ENCODE measurements around the gene NIPBL. TPM values are rescaled to one million over a fixed set of nuclear protein-coding genes. Genes with fewer than 3 reads are reported as not detected.
"Not testable (repeated sequence)": the region's sequence is repeated elsewhere in the genome, so short reads cannot be mapped to it uniquely, and the experiment has no call there.

Gene NIPBL
- total RNA-seq, 1 donor from 2014 or later = 67.9 TPM

- no peak overlapping the region for H3K4me3 Mint-ChIP-seq
- no peak for DNase-seq (ENCODE audit: low spot score)
- peaks cover 59% of the 10 kb centered on the region for H3K9me3 Mint-ChIP-seq
- H3K4me1 ChIP-seq = no peaks in the 10 kb centered on the region
- H3K27me3 ChIP-seq = no peaks in the 10 kb centered on the region
- no peak overlapping the region for H3K4me3 ChIP-seq
- H3K9ac ChIP-seq = no peak overlapping the region
- H3K9me3 ChIP-seq (ENCODE audit: low read depth) = peaks cover 10% of the 10 kb centered on the region
- peaks cover 9% of the 10 kb centered on the region for H3K36me3 ChIP-seq
- no peak overlapping the region for H3K27ac ChIP-seq
- no peaks in the 10 kb centered on the region for H3K4me1 Mint-ChIP-seq
- TF ChIP-seq CTCF (IDR thresholded peaks at IDR 0.05) (no peak), EZH2 (IDR thresholded peaks at IDR 0.05) (no peak), EZH2phosphoT487 (IDR thresholded peaks at IDR 0.05) (no peak)
- peaks cover 42% of the 10 kb centered on the region for H4K20me1 ChIP-seq (ENCODE audit: low read depth)
- no peaks in the 10 kb centered on the region for H3K27me3 Mint-ChIP-seq (ENCODE audit: insufficient read depth, low read depth)
- no peak overlapping the region for H3K27ac Mint-ChIP-seq
- H3K36me3 Mint-ChIP-seq = peaks cover 46% of the 10 kb centered on the region
- H3K4me2 ChIP-seq = no peak overlapping the region
- H2AFZ ChIP-seq (replicated peaks) = no peak overlapping the region
- H3K79me2 ChIP-seq (ENCODE audit: low read depth) = peaks cover 100% of the 10 kb centered on the region
- H3F3A ChIP-seq (ENCODE audit: low read depth) = no peaks in the 10 kb centered on the region
Observed at GRCh38 chr5:36899860-36900259, 23.3 kb downstream of the NIPBL start.

DNA sequence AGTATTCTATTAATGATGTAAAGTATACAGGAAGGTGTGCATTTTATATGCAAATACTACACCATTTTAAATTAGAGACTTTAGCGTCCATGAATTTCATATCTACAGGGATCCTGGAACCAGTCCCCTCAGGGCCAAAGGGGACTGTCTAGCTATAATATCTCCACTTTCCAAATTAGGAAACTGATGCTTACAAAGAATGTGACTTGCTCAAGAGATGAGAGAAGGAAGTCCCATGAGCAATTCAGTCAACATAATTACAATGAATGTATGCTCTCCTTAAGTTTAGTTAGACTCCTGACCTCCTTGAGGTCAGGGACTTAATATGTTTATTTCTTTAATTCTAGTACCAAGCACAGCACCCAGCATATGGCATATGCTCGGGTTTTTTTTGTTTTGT lies 23.7 kb downstream of the NIPBL start:
- peaks cover 45% of the 10 kb centered on the region for H3K36me3 Mint-ChIP-seq
- H4K20me1 ChIP-seq (ENCODE audit: low read depth) = peaks cover 39% of the 10 kb centered on the region

DNA sequence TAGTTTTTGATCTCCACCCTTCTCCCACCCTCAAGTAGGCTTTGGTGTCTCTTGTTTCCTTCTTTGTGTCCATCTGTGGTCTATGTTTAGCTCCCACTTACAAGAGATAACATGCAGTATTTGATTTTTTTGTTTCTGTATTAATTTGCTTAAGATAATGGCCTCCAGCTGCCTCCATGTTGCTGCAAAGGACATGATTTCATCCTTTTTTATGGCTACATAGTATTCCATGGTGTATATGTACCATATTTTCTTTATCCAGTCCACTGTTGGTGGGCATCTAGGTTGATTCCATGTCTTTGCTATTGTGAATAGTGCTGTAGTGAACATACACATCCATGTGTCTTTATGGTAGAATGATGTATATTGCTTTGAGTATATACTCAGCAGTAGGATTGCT lies 24.5 kb downstream of the NIPBL start:
- DNase-seq (ENCODE audit: low spot score); H3K4me1 Mint-ChIP-seq; H3K27me3 Mint-ChIP-seq (ENCODE audit: insufficient read depth, low read depth); H3K27ac Mint-ChIP-seq; H3K36me3 ChIP-seq; H3K4me2 ChIP-seq; H3K9ac ChIP-seq; H3K4me1 ChIP-seq; H3K4me3 Mint-ChIP-seq; H2AFZ ChIP-seq (replicated peaks); H3K27me3 ChIP-seq; H3K4me3 ChIP-seq; H3K27ac ChIP-seq; H3K9me3 ChIP-seq (ENCODE audit: low read depth); H3F3A ChIP-seq (ENCODE audit: low read depth): not testable (repeated sequence)
- Histone ChIP-seq H3K79me2 (ENCODE audit: low read depth) (peaks cover 100% of the 10 kb centered on the region), H4K20me1 (ENCODE audit: low read depth) (peaks cover 36% of the 10 kb centered on the region)
- H3K36me3 Mint-ChIP-seq = peaks cover 42% of the 10 kb centered on the region
- peaks cover 54% of the 10 kb centered on the region for H3K9me3 Mint-ChIP-seq

More for the DNA sequence above, 23.7 kb downstream of the NIPBL start:
- Mint-ChIP-seq H3K9me3 (peaks cover 60% of the 10 kb centered on the region), H3K27me3 (ENCODE audit: insufficient read depth, low read depth) (no peaks in the 10 kb centered on the region), H3K4me3 (no peak overlapping the region), H3K27ac (no peak overlapping the region), H3K4me1 (no peaks in the 10 kb centered on the region)
- H3K9ac ChIP-seq = no peak overlapping the region
- TF ChIP-seq CTCF (IDR thresholded peaks at IDR 0.05) = no peak
- TF ChIP-seq EZH2 (IDR thresholded peaks at IDR 0.05) = no peak
- TF ChIP-seq EZH2phosphoT487 (IDR thresholded peaks at IDR 0.05) = no peak
- no peak for DNase-seq (ENCODE audit: low spot score)
- H3K27me3 ChIP-seq = no peaks in the 10 kb centered on the region
- H2AFZ ChIP-seq (replicated peaks) = no peak overlapping the region
- H3K4me3 ChIP-seq = no peak overlapping the region
- peaks cover 10% of the 10 kb centered on the region for H3K9me3 ChIP-seq (ENCODE audit: low read depth)
- H3K4me1 ChIP-seq = no peaks in the 10 kb centered on the region
- H3F3A ChIP-seq (ENCODE audit: low read depth) = no peaks in the 10 kb centered on the region
- no peak overlapping the region for H3K27ac ChIP-seq
- H3K36me3 ChIP-seq = peaks cover 6% of the 10 kb centered on the region
- H3K79me2 ChIP-seq (ENCODE audit: low read depth) = peaks cover 100% of the 10 kb centered on the region
- H3K4me2 ChIP-seq = no peak overlapping the region

GRCh38 chr5:36901856-36902255 lies 25.3 kb downstream of the NIPBL start:
- H3K4me1 Mint-ChIP-seq = no peaks in the 10 kb centered on the region
- Histone ChIP-seq H3K9ac (no peak overlapping the region), H3K27me3 (no peaks in the 10 kb centered on the region), H3K4me2 (no peak overlapping the region), H3K79me2 (ENCODE audit: low read depth) (peaks cover 100% of the 10 kb centered on the region), H3K4me3 (no peak overlapping the region), H3K36me3 (peaks cover 3% of the 10 kb centered on the region), H4K20me1 (ENCODE audit: low read depth) (peaks cover 28% of the 10 kb centered on the region), H3K27ac (no peak overlapping the region), H2AFZ (replicated peaks) (no peak overlapping the region), H3F3A (ENCODE audit: low read depth) (no peaks in the 10 kb centered on the region), H3K4me1 (no peaks in the 10 kb centered on the region), H3K9me3 (ENCODE audit: low read depth) (peaks cover 10% of the 10 kb centered on the region)
- no peaks in the 10 kb centered on the region for H3K27me3 Mint-ChIP-seq (ENCODE audit: insufficient read depth, low read depth)
- no peak for DNase-seq (ENCODE audit: low spot score)
- peaks cover 55% of the 10 kb centered on the region for H3K9me3 Mint-ChIP-seq
- TF ChIP-seq EZH2 (IDR thresholded peaks at IDR 0.05) (no peak), CTCF (IDR thresholded peaks at IDR 0.05) (no peak)
- H3K36me3 Mint-ChIP-seq = peaks cover 41% of the 10 kb centered on the region
- H3K27ac Mint-ChIP-seq = no peak overlapping the region
- H3K4me3 Mint-ChIP-seq = no peak overlapping the region
